ENCODE measurements around the gene MAN2B2.

DNA sequence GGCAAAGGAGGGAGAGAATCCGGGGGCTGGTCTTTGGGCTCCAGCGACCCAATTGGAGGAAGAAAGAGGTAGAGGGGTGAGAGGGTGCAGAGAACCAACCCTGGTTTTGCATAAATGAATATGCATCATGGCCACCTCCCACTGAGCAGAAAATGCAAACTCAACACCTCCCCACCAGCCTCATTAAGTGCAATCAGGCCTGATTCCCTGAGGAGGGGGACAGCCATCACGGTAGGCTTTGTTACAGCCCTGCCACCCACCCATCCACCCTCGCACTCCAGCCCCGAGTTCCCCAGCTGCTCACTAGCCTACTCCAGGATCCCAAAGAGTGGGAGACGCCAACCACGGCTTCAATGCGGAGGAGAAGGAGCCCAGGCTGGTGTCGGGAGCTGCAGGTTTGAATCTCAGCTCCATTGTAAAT, 48.3 kb upstream of the MAN2B2 start:
- TF ChIP-seq POLR2AphosphoS5 (IDR thresholded peaks at IDR 0.05) = no peak
- TF ChIP-seq, protein P1, sequence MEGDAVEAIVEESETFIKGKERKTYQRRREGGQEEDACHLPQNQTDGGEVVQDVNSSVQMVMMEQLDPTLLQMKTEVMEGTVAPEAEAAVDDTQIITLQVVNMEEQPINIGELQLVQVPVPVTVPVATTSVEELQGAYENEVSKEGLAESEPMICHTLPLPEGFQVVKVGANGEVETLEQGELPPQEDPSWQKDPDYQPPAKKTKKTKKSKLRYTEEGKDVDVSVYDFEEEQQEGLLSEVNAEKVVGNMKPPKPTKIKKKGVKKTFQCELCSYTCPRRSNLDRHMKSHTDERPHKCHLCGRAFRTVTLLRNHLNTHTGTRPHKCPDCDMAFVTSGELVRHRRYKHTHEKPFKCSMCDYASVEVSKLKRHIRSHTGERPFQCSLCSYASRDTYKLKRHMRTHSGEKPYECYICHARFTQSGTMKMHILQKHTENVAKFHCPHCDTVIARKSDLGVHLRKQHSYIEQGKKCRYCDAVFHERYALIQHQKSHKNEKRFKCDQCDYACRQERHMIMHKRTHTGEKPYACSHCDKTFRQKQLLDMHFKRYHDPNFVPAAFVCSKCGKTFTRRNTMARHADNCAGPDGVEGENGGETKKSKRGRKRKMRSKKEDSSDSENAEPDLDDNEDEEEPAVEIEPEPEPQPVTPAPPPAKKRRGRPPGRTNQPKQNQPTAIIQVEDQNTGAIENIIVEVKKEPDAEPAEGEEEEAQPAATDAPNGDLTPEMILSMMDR (IDR thresholded peaks at IDR 0.05) = no peak
- TF ChIP-seq POLR2A (IDR thresholded peaks at IDR 0.05) = no peak
- no peak for TF ChIP-seq EP300 (IDR thresholded peaks at IDR 0.05; ENCODE audit: low read depth)

Data from transverse colon (tissue), 4 donors.